ENCODE results near the gene MTA2. TPM values are rescaled to one million over a fixed set of nuclear protein-coding genes. Genes with fewer than 3 reads are reported as not detected.
"Not testable (repeated sequence)": the region's sequence is repeated elsewhere in the genome, so short reads cannot be mapped to it uniquely, and the experiment has no call there.

MTA2 gene
- total RNA-seq, 2 experiments from 2014 or later = 245 to 264 TPM

DNA sequence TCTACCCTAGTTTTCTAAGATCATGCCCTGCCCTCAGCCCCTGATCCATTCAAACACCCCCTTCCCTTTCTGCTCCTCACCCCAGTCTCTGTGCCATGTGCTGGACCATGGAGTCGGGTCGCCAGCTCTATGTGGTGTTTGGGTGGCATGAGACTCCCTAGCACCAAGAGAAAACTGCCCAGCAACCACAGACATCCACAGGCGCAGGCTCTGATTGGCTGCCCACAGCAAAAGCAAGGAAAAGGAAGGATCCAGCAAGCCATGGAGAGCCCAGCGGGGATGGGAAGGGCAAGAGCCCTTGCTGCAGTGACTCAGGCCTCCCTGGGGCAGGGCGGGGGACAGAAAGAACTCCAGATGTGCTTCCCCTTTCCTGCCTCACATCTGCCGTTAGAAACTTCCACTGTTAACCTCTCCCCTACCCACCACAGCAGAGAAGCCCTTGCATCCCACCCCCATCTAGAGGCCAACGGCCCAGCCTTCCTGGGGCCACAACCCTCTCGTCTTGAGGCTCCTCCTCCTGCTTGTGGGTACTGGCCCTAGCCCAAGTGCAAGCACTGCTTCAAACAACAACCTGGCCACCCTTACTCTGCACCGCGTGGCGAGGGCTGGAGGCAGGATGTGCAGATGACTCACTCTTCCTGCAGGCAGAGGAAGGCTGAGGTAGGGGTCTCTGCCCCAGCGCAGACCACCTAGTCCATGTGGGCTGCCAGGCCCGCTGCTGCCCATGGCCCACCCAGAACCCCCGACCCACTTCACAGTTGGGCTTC is 45.4 kb downstream of the MTA2 start:
- ATAC-seq (peak; percentile 64), DNase-seq (peak; percentile 98)
- Mint-ChIP-seq H3K9me3 (ENCODE audit: low read depth) (no peaks in the 10 kb centered on the region), H3K4me3 (peak overlapping the region; percentile 65), H3K27me3 (peaks cover 2% of the 10 kb centered on the region), H3K27ac (peak overlapping the region; percentile 96), H3K4me1 (peaks cover 96% of the 10 kb centered on the region), H3K36me3 (peaks cover 29% of the 10 kb centered on the region)
- CTCF ChIA-PET = interaction anchor here (0.7 to 12.5 kb wide), 16 partner anchors 11 to 166 kb away, joined by 3 to 354 read pairs (median 5); partner anchors contain the start of genes AHNAK, EEF1G, EML3 and LBHD1

DNA sequence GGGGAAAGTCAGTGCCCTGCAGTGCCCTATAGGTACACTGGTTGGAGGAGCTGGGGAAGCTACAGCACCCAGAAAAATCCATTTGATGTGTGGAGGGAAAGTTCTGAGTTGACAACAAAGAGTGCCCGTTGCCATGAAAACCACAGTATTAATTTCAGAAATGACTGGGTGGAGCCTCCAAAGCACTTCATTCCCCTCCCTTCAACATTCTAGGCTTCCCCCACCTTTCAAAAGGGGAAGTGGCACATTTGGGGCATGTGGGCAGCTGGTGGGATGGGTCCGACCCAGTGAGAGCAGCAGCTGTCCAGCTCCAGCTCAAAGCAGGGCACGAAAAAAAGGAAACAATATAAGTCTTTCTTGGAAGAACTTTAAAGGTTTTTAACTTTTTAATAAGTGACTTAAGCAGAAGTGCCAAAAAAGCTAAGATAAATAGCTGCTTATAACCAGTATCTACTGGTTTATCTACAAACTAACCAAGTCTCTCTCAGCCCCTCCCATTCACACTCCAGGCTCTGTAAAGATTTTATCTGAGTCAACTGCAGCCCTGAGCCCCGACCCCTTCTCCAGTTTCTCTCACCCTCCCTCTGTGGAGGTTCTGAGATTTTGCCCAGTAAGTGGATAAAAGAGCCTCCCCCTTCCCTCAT is 46.1 kb downstream of the MTA2 start:
- ATAC-seq (peak; percentile 18), DNase-seq (peak; percentile 86)
- H3K9me3 Mint-ChIP-seq (ENCODE audit: low read depth) = no peaks in the 10 kb centered on the region
- H3K4me3 Mint-ChIP-seq = peak overlapping the region; percentile 65
- peaks cover 96% of the 10 kb centered on the region for H3K4me1 Mint-ChIP-seq
- peak overlapping the region; percentile 96 for H3K27ac Mint-ChIP-seq
- CTCF ChIA-PET = interaction anchor here (0.7 to 12.5 kb wide), 6 partner anchors 12 to 165 kb away, joined by 3 to 354 read pairs (median 4); partner anchors contain the start of genes AHNAK and EEF1G
- H3K27me3 Mint-ChIP-seq = peaks cover 6% of the 10 kb centered on the region
- H3K36me3 Mint-ChIP-seq = peaks cover 23% of the 10 kb centered on the region

DNA sequence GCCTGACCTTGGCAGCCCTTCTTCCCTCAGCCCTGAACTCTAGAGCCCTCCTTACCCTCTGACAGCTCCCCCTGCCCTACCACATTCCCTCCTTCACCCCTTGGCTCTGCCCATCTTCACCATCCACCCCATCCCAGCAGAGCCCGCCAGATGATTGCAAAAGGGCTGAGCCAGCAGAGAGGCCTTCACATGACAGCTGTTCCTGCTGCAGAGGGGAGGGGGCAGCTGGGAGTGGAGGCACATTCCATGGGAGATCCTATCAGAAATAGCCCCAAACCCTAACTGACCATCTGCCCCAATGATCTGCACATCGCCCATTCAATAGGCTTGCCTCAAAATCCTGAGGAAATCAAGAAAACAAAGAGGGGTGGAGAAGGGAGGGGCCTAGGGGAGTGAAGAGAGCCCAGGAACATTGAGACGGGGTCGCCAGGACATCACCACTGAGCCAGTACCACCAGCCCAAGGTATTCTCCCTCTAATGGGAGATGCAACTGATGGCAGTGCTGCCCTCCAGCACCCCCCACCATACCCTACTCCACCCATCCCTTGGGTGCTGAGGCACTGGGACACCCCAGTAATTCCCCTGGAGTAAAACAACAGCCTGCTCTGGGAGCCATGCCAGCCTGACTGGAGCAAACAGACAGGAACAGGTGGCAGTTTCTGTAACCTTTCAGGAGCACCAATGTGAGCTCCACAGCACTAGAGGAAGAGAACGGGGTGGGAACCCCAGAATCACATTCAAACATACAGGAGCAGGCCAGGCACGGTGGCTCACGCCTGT is 47.1 kb downstream of the MTA2 start:
- Mint-ChIP-seq H3K36me3 (peaks cover 14% of the 10 kb centered on the region), H3K4me1 (peaks cover 93% of the 10 kb centered on the region), H3K9me3 (ENCODE audit: low read depth) (no peaks in the 10 kb centered on the region), H3K27me3 (peaks cover 12% of the 10 kb centered on the region), H3K27ac (peak overlapping the region; percentile 96), H3K4me3 (no peak overlapping the region)
- DNase-seq = no peak
- ATAC-seq = no peak
- CTCF ChIA-PET = interaction anchor here (1.1 to 12.5 kb wide), 4 partner anchors 11 to 130 kb away, joined by 3 to 354 read pairs (median 34); partner anchors contain the start of genes AHNAK and EEF1G

DNA sequence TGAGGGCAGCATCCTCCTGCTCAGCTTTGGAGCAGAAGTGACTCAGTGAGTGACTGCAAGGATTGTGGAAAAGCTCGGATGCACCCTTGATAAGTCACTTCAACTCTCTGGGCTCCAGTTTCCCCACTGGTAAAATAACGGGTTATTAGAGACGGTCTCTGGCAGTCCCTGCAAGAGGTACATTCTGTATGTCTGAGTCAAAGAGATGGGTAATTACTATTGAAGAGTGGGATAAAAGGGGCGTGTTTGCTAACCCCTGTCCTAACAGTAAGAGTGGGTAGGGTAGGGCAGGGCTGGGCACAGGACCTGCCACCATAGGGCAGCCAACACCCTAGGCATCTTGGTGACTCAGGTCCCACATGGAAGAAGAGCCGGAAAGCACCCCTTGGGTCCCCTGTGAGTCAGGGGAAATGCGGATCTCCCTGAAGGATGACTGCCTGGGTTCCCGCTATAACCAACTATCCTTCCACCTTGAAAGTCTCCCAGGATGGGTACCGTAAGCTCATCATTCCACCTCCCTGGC is 47.8 kb downstream of the MTA2 start:
- CTCF ChIA-PET = interaction anchor here (1.0 to 12.5 kb wide), 4 partner anchors 11 to 130 kb away, joined by 4 to 354 read pairs (median 34); partner anchors contain the start of gene AHNAK

DNA sequence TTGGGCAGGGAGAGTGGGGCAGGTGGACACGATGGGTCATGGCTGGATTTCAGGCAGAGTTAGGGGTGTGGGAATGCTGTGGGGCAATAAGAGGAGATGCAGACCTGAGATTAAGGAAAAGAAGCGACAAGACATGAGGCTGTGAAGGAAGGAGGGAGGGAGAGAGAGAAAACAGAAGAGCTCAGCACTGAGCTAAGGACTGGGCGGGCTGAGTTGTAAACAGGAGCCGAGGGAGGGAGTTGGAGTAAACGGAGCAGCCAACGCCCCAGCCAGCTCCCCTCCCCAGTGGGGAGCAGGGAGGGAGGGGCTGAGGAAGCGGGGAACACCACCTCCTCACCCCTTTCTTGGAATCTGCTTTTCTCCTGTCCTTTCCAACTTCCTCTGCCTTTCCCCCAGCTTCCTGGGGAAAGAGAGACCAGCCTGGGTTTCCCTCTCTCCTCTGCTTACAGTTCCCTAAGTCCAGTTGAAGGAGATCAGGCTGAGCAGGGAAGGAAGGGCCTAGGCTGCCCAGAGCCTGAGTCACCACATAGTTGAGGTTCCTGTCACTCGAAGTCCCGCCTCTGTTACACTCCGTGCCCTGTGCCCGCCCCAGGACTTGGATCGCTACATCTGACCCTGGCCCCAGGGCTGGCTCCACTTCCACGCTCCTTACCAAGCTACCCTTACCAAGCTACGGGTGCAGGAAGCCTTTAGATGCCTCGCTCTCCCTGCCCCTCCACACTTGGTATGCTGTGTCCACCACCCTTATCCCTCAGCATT is 48.4 kb downstream of the MTA2 start:
- Mint-ChIP-seq H3K4me3 (peak overlapping the region; percentile 46), H3K4me1 (peaks cover 82% of the 10 kb centered on the region), H3K27ac (peak overlapping the region; percentile 96), H3K36me3 (peaks cover 3% of the 10 kb centered on the region), H3K27me3 (peaks cover 19% of the 10 kb centered on the region), H3K9me3 (ENCODE audit: low read depth) (no peaks in the 10 kb centered on the region)
- CTCF ChIA-PET = interaction anchor here (0.7 to 12.5 kb wide), 6 partner anchors 10 to 842 kb away, joined by 3 to 354 read pairs (median 4); partner anchors contain the start of gene AHNAK
- DNase-seq (peak; percentile 82), ATAC-seq (peak; percentile 9)

More for the DNA sequence above, 47.8 kb downstream of the MTA2 start:
- H3K27ac Mint-ChIP-seq = peak overlapping the region; percentile 96
- no peak overlapping the region for H3K4me3 Mint-ChIP-seq
- DNase-seq (no peak), ATAC-seq (no peak)
- no peaks in the 10 kb centered on the region for H3K9me3 Mint-ChIP-seq (ENCODE audit: low read depth)
- H3K36me3 Mint-ChIP-seq = peaks cover 7% of the 10 kb centered on the region
- H3K27me3 Mint-ChIP-seq = peaks cover 15% of the 10 kb centered on the region
- peaks cover 87% of the 10 kb centered on the region for H3K4me1 Mint-ChIP-seq

DNA sequence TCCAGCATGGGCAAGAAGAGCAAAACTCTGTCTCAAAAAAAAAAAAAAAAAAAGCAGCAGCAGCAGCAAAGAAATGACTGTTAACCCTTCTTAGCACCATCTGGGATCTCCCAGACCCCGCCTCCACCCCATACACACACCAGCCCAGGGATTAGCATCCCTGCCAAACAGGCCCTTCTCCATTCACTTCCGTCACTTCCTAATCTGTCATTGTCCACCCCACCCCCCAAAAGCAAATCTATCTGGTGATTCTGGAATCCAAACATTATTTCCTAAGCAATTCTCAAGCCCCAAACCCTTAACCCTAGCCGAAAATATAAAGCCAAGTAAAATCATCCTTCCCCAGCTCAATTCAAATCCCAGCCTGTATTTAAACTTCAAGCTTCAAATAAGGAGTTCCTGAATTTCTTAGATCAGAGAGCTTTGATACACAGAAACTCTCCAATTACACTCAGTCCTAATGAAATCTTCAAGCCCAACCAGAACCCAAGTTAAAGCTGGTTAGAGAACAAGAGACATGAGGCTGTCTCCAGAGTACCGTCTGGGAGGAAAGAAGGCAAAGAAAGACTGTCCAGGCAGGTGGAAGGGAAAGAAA is 49.1 kb downstream of the MTA2 start:
- ATAC-seq = no peak
- CTCF ChIA-PET = interaction anchor here (0.7 to 12.5 kb wide), 10 partner anchors 7 to 841 kb away, joined by 3 to 354 read pairs (median 5); partner anchors contain the start of genes AHNAK and TUT1
- peaks cover 3% of the 10 kb centered on the region for H3K36me3 Mint-ChIP-seq
- H3K27me3 Mint-ChIP-seq = peaks cover 26% of the 10 kb centered on the region
- peak overlapping the region; percentile 46 for H3K4me3 Mint-ChIP-seq
- H3K9me3 Mint-ChIP-seq (ENCODE audit: low read depth) = no peaks in the 10 kb centered on the region
- H3K27ac Mint-ChIP-seq = peak overlapping the region; percentile 96
- H3K4me1 Mint-ChIP-seq = peaks cover 81% of the 10 kb centered on the region
- DNase-seq = no peak

DNA sequence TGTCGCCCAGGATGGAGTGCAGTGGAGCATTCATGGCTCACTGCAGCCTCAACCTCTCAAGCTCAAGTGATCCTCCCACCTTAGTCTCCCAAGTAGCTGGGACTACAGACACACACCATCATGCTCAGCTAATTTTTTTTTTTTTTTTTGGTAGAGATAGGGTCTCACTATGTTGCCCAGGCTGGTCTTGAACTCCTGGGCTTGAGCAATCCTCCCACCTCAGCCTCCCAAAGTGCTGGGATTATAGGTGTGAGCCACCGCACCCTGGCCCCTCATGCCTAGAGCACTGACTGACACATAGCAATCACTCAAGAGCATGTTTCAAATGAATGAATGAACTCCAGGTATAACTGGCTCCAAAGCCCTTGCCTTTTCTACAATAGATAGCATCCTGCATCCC is 51.2 kb downstream of the MTA2 start:
- peaks cover 26% of the 10 kb centered on the region for H3K27me3 Mint-ChIP-seq
- H3K36me3 Mint-ChIP-seq; H3K4me3 Mint-ChIP-seq; ATAC-seq; DNase-seq; H3K9me3 Mint-ChIP-seq (ENCODE audit: low read depth): not testable (repeated sequence)
- H3K4me1 Mint-ChIP-seq = peaks cover 66% of the 10 kb centered on the region
- peak overlapping the region; percentile 22 for H3K27ac Mint-ChIP-seq
- CTCF ChIA-PET = interaction anchor here (0.9 to 12.5 kb wide), 7 partner anchors 7 to 171 kb away, joined by 3 to 354 read pairs (median 5); partner anchors contain the start of gene AHNAK

DNA sequence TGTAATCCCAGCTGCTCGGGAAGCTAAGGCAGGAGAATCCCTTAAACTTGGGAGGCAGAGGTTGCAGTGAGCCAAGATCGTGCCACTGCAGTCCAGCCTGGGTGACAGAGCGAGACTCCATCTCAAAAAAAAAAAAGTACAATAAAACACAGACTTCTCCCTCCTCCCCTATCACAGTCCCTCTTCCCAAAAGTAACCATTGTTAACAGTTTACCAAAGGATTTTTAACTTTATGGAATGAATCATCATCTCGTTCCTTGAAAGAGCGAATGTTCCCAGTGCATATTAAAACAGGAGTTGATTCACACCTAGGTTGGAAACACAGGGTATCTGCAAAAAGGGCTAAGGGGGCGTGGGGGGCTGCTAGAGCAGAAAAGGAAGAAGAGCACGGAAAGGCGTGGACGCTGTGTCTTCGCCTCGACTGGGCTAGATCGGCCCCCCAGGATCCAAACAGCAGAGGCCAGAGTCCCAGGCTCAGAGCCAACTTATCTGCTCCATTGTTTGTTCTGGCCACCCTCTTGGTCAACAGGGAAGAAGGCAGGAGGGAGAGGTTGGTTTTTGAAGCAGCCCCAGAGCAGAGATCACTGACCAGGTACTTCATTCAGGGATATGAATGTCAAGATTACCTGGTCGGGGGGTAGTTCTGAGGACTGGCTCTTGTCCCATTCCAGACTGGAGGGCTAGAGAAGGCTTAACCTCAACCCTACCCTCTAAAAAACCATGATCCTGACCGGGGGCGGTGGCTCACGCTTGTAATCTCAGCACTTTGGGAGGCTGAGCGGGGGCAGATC is 52.9 kb downstream of the MTA2 start:
- H3K27me3 Mint-ChIP-seq = peaks cover 26% of the 10 kb centered on the region
- ATAC-seq (no peak), DNase-seq (no peak)
- no peak overlapping the region for H3K27ac Mint-ChIP-seq
- CTCF ChIA-PET = interaction anchor here (1.7 to 10.7 kb wide), 2 partner anchors 7 to 12 kb away, joined by 9 to 354 read pairs; no protein-coding TSS in a partner anchor
- H3K36me3 Mint-ChIP-seq = peaks cover 12% of the 10 kb centered on the region
- H3K9me3 Mint-ChIP-seq (ENCODE audit: low read depth) = no peaks in the 10 kb centered on the region
- H3K4me3 Mint-ChIP-seq = no peak overlapping the region
- H3K4me1 Mint-ChIP-seq = peaks cover 55% of the 10 kb centered on the region

DNA sequence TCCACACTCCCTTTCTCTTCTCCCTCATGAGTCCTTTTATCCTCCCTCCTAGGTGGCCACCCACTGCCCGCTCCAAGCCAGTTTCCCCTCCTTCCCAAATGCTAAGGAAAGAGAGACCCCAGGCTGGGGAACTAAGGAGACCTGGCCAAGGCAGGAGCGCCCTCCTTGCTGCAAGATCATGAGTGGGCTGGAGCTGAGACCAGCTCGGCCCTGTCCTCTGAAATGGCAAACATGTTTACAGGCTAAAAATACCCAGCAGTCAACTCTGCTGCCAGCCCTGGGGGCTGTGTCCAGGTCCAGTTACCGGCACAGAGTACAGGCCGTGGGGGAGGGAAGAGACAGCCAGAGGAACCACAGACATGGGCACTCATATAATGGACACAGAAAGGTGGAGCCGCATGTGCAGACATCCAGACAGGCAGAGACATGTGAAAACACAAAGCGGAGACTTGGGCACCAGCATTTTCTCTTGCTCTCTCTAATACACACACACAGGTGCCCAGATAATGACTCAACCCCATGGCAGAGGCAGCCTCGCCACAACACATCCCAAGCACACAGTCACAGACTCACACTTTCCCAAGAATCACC is 53.9 kb downstream of the MTA2 start:
- no peak for ATAC-seq
- H3K4me3 Mint-ChIP-seq = peak overlapping the region; percentile 98
- H3K9me3 Mint-ChIP-seq (ENCODE audit: low read depth) = no peaks in the 10 kb centered on the region
- H3K4me1 Mint-ChIP-seq = peaks cover 55% of the 10 kb centered on the region
- peaks cover 26% of the 10 kb centered on the region for H3K27me3 Mint-ChIP-seq
- peak overlapping the region; percentile 47 for H3K27ac Mint-ChIP-seq
- peaks cover 12% of the 10 kb centered on the region for H3K36me3 Mint-ChIP-seq
- CTCF ChIA-PET = interaction anchor here (0.7 to 10.7 kb wide), 3 partner anchors 8 to 123 kb away, joined by 4 to 354 read pairs (median 12); no protein-coding TSS in a partner anchor
- no peak for DNase-seq

DNA sequence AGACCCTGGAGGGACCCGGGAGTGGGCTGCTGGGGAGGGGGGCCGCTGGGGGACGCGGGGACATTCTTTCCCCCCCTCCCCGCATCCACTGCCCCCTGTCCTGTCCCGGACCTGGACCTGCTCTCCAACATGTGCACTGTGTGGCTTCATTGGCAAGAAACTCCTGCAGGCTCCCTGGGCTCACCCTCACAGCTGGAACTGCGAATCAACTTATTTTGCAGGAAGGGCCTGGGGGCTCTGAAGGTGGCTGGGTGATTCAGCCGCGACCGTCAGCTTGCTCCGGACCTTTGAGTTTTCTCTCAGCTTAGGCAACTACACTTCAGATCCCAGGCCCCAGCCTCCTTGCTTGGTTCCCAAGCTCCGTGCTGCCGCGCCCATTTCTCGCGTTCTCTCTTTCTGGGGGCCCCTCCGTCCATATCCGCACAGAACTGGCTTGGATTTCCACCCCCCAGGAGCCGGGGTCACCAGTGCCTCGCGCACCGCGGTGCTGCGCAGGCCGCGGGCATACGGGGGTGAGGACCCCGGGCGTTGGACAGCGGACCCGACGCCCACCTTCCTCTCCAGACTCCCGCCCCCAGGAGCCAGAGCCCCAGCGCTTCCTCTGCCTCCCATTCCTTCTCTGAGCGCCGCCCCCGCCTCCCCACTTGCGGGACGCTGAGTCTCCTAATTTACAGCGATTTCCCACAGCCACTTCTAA is 54.6 kb downstream of the MTA2 start:
- DNase-seq (no peak), ATAC-seq (no peak)
- peaks cover 11% of the 10 kb centered on the region for H3K36me3 Mint-ChIP-seq
- peak overlapping the region; percentile 98 for H3K4me3 Mint-ChIP-seq
- CTCF ChIA-PET = interaction anchor here (0.8 to 10.7 kb wide), 3 partner anchors 9 to 294 kb away, joined by 3 to 354 read pairs (median 12); no protein-coding TSS in a partner anchor
- peaks cover 26% of the 10 kb centered on the region for H3K27me3 Mint-ChIP-seq
- H3K27ac Mint-ChIP-seq = peak overlapping the region; percentile 46
- H3K4me1 Mint-ChIP-seq = peaks cover 54% of the 10 kb centered on the region
- H3K9me3 Mint-ChIP-seq (ENCODE audit: low read depth) = no peaks in the 10 kb centered on the region

Data from activated CD8-positive, alpha-beta memory T cell treated with anti-CD3 and anti-CD28 coated beads, Interleukin-2, amount 10 ng/mL, durations not matched to agents 7 days and 5 days (primary cell).